ENCODE results near the gene NXT1. TPM values are rescaled to one million over a fixed set of nuclear protein-coding genes. Genes with fewer than 3 reads are reported as not detected.

Gene NXT1
- polyA plus RNA-seq, 1 of the 3 experiments (the other 2 are of a cell fraction): 28.2 TPM

DNA sequence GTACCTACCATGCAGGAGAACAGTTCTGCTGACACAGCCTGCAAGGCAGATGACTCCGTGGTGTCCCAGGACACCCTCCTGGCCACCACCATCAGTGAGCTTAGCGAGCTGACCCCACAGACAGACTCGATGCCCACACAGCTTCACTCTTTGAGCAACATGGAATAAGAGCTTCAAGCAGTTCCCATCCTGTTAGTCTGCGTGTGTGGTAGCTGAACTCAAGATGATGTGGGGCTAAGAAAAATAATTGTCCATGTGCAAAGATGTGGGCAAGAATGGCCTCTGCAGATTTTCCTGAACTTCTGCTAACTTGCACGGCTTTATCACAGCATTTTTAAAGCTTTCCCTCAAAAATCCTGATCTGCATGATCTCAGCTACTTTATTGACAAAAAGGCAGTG lies 19.7 kb downstream of the NXT1 start:
- WGBS (ENCODE audit: low lambda C conversion rate): 96% methylated on average over 5 of the region's 5 CpGs
- H3K4me3 ChIP-seq (ENCODE audit: low read depth in 2 of 2, low read length in 1 of 2): no peak overlapping the region
- no peaks in the 10 kb centered on the region for H3K9me2 ChIP-seq
- H3F3A ChIP-seq (replicated peaks; ENCODE audit: insufficient read depth): peaks cover 17% of the 10 kb centered on the region
- CTCF ChIA-PET: interaction anchor here (0.6 kb wide), 1 partner anchor 51 kb away, joined by 3 read pairs; the partner anchor contains the start of gene NAPB
- peaks cover 0 to 21% of the 10 kb centered on the region in 2 experiments; a peak in 3 of 4 replicates for H3K4me1 ChIP-seq (ENCODE audit: control insufficient read depth in 1 of 2, insufficient read depth in 2 of 2, low read depth in 1 of 2, low read length in 1 of 2)
- H3K27me3 ChIP-seq (ENCODE audit: insufficient read depth): no peaks in the 10 kb centered on the region
- no peak for DNase-seq
- no peak overlapping the region for H3K27ac ChIP-seq (ENCODE audit: low read depth in 2 of 2, low read length in 1 of 2)
- H3K4me2 ChIP-seq: no peak overlapping the region
- H4K20me1 ChIP-seq (ENCODE audit: insufficient read depth): peaks cover 34% of the 10 kb centered on the region
- peaks cover 69 to 84% of the 10 kb centered on the region in 2 experiments for H3K36me3 ChIP-seq (replicated peaks in 1 of 2; ENCODE audit: control insufficient read depth in 1 of 2, insufficient read depth in 2 of 2, low read length in 1 of 2)
- H3K9ac ChIP-seq: no peak overlapping the region
- H3K79me2 ChIP-seq (ENCODE audit: insufficient read depth): peaks cover 41% of the 10 kb centered on the region
- H3K9me3 ChIP-seq: no peaks in the 10 kb centered on the region
- TF ChIP-seq NRF1 (IDR thresholded peaks at IDR 0.05; ENCODE audit: low read depth, low read length) (no peak), GABPA (IDR thresholded peaks at IDR 0.05; ENCODE audit: low read depth) (no peak), ELF1 (IDR thresholded peaks at IDR 0.05) (no peak), FOSL2 (IDR thresholded peaks at IDR 0.05; ENCODE audit: borderline replicate concordance, low read depth) (no peak), RCOR1 (IDR thresholded peaks at IDR 0.05; ENCODE audit: low read length) (no peak), EP300 (IDR thresholded peaks at IDR 0.05; ENCODE audit: borderline replicate concordance in 1 of 2, low read depth in 1 of 2, low read length in 1 of 2) (no peak), FOXJ3 (CRISPR knock-in tag; IDR thresholded peaks at IDR 0.05) (no peak), POLR2AphosphoS5 (IDR thresholded peaks at IDR 0.05; ENCODE audit: low read depth, low read length) (no peak)
- TF ChIP-seq, protein P1, sequence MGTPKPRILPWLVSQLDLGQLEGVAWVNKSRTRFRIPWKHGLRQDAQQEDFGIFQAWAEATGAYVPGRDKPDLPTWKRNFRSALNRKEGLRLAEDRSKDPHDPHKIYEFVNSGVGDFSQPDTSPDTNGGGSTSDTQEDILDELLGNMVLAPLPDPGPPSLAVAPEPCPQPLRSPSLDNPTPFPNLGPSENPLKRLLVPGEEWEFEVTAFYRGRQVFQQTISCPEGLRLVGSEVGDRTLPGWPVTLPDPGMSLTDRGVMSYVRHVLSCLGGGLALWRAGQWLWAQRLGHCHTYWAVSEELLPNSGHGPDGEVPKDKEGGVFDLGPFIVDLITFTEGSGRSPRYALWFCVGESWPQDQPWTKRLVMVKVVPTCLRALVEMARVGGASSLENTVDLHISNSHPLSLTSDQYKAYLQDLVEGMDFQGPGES (IDR thresholded peaks at IDR 0.05; ENCODE audit: low read depth, low read length): no peak
- TF ChIP-seq, protein P2, sequence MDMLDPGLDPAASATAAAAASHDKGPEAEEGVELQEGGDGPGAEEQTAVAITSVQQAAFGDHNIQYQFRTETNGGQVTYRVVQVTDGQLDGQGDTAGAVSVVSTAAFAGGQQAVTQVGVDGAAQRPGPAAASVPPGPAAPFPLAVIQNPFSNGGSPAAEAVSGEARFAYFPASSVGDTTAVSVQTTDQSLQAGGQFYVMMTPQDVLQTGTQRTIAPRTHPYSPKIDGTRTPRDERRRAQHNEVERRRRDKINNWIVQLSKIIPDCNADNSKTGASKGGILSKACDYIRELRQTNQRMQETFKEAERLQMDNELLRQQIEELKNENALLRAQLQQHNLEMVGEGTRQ (IDR thresholded peaks at IDR 0.05; ENCODE audit: borderline replicate concordance, low read depth, low read length): no peak
- TF ChIP-seq, protein P3, sequence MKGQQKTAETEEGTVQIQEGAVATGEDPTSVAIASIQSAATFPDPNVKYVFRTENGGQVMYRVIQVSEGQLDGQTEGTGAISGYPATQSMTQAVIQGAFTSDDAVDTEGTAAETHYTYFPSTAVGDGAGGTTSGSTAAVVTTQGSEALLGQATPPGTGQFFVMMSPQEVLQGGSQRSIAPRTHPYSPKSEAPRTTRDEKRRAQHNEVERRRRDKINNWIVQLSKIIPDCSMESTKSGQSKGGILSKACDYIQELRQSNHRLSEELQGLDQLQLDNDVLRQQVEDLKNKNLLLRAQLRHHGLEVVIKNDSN (IDR thresholded peaks at IDR 0.05; ENCODE audit: borderline replicate concordance, low read depth): no peak
- POLR2A ChIA-PET: no interaction called here
- H2AFZ ChIP-seq (ENCODE audit: low read depth): no peak overlapping the region

DNA sequence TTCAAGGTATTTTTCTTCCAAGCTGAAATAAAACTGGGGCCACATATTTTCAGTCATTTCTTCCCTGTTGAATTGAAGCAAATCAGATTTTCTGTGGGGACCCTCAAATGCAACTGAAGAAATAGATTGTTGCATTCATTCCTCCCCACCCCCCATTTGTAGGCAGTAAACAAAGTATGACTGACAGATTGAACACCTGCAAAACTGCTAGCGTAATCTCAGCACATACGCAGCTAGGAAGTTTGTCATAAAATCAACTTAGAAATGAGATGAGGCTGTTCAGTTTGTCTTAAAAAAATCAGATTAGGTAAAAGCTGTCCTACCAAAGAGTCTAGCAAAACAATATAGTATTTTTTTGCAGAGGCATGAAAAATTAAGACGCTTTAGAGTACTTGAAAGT lies 20.3 kb downstream of the NXT1 start:
- POLR2A ChIA-PET: no interaction called here
- Histone ChIP-seq H3K9me2 (no peaks in the 10 kb centered on the region), H3K4me3 (ENCODE audit: low read depth in 2 of 2, low read length in 1 of 2) (no peak overlapping the region), H4K20me1 (ENCODE audit: insufficient read depth) (peaks cover 28% of the 10 kb centered on the region), H3K79me2 (ENCODE audit: insufficient read depth) (peaks cover 35% of the 10 kb centered on the region), H3K4me2 (no peak overlapping the region), H3K9ac (no peak overlapping the region), H3K27me3 (ENCODE audit: insufficient read depth) (no peaks in the 10 kb centered on the region), H3K27ac (ENCODE audit: low read depth in 2 of 2, low read length in 1 of 2) (no peak overlapping the region), H3K36me3 (replicated peaks in 1 of 2; ENCODE audit: control insufficient read depth in 1 of 2, insufficient read depth in 2 of 2, low read length in 1 of 2) (peaks cover 66 to 82% of the 10 kb centered on the region in 2 experiments), H3K9me3 (no peaks in the 10 kb centered on the region), H2AFZ (ENCODE audit: low read depth) (no peak overlapping the region), H3F3A (replicated peaks; ENCODE audit: insufficient read depth) (peaks cover 17% of the 10 kb centered on the region), H3K4me1 (ENCODE audit: control insufficient read depth in 1 of 2, insufficient read depth in 2 of 2, low read depth in 1 of 2, low read length in 1 of 2) (peaks cover 0 to 21% of the 10 kb centered on the region in 2 experiments; a peak in 3 of 4 replicates)
- 82% methylated on average over 3 of the region's 3 CpGs for WGBS (ENCODE audit: low lambda C conversion rate)
- CTCF ChIA-PET: interaction anchor here (0.6 kb wide), 1 partner anchor 50 kb away, joined by 3 read pairs; the partner anchor contains the start of gene NAPB
- no peak for DNase-seq
- TF ChIP-seq, protein P4, sequence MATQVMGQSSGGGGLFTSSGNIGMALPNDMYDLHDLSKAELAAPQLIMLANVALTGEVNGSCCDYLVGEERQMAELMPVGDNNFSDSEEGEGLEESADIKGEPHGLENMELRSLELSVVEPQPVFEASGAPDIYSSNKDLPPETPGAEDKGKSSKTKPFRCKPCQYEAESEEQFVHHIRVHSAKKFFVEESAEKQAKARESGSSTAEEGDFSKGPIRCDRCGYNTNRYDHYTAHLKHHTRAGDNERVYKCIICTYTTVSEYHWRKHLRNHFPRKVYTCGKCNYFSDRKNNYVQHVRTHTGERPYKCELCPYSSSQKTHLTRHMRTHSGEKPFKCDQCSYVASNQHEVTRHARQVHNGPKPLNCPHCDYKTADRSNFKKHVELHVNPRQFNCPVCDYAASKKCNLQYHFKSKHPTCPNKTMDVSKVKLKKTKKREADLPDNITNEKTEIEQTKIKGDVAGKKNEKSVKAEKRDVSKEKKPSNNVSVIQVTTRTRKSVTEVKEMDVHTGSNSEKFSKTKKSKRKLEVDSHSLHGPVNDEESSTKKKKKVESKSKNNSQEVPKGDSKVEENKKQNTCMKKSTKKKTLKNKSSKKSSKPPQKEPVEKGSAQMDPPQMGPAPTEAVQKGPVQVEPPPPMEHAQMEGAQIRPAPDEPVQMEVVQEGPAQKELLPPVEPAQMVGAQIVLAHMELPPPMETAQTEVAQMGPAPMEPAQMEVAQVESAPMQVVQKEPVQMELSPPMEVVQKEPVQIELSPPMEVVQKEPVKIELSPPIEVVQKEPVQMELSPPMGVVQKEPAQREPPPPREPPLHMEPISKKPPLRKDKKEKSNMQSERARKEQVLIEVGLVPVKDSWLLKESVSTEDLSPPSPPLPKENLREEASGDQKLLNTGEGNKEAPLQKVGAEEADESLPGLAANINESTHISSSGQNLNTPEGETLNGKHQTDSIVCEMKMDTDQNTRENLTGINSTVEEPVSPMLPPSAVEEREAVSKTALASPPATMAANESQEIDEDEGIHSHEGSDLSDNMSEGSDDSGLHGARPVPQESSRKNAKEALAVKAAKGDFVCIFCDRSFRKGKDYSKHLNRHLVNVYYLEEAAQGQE (IDR thresholded peaks at IDR 0.05; ENCODE audit: low read depth, low read length): no peak
- TF ChIP-seq GATA2 (CRISPR knock-in tag; IDR thresholded peaks at IDR 0.05) (no peak), SMC3 (IDR thresholded peaks at IDR 0.05; ENCODE audit: low read depth, low read length) (no peak), CHD2 (IDR thresholded peaks at IDR 0.05; ENCODE audit: low read length, partially characterized antibody) (no peak), YY1 (IDR thresholded peaks at IDR 0.05; ENCODE audit: low read depth) (no peak)
- TF ChIP-seq, protein P5, sequence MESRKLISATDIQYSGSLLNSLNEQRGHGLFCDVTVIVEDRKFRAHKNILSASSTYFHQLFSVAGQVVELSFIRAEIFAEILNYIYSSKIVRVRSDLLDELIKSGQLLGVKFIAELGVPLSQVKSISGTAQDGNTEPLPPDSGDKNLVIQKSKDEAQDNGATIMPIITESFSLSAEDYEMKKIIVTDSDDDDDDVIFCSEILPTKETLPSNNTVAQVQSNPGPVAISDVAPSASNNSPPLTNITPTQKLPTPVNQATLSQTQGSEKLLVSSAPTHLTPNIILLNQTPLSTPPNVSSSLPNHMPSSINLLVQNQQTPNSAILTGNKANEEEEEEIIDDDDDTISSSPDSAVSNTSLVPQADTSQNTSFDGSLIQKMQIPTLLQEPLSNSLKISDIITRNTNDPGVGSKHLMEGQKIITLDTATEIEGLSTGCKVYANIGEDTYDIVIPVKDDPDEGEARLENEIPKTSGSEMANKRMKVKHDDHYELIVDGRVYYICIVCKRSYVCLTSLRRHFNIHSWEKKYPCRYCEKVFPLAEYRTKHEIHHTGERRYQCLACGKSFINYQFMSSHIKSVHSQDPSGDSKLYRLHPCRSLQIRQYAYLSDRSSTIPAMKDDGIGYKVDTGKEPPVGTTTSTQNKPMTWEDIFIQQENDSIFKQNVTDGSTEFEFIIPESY (IDR thresholded peaks at IDR 0.05; ENCODE audit: borderline replicate concordance, low read depth): no peak

Measured in SK-N-SH (cell line).